Measurements from ENCODE around the gene ATP6V1C2. TPM values are rescaled to one million over a fixed set of nuclear protein-coding genes. Genes with fewer than 3 reads are reported as not detected.

Gene ATP6V1C2
- total and polyA plus RNA-seq, 9 of the 15 experiments (the other 6 are each of a cell fraction or from before 2014, with no cell fraction given) = 0.01 to 0.31 (median 0.10) TPM; not detected in 4

DNA sequence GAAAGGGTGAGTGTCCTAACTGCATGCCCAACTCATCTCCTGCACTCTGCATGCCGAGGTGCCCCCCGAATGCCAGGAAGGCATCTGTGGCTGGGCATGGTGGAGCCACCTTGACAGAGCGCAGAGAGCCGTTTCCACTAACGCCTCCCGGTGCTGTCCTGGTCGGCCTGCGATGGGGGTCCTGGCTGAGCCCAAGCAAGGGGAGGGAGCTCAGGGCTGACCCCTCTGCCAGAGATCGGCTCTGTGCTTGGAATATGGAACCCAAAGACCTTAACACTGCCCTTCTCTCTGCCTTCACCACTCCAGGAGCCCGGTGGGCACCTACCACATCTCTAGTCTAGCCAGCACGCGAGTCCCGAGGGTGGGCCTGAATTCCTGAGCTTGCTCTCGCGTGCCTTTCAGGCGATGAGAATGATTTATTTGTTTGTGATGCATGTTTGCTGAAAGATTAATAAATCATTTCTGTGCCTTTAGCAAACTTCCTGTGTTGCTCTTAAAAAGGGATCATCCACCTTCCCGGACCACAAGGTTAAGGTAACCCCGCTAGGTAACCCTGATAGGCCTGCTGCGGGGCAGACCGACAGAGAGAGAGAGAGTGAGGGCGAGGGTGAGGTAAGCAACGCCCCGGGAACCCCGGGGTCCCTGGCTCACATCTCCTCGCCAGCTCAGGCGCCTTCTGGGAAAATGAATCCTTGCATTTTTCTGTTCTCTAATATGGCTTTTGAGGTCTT, 55.8 kb downstream of the ATP6V1C2 start:
- in situ Hi-C loops (cut with MboI) (no loop called here), intact Hi-C loops (cut with micrococcal nuclease) (no loop called here)
- no peak overlapping the region for H3K4me2 ChIP-seq (ENCODE audit: insufficient read depth, low read length)
- peaks cover 0 to 35% of the 10 kb centered on the region in 2 experiments; a peak in 1 of 5 replicates for H3K4me1 ChIP-seq (replicated peaks in 1 of 2; ENCODE audit: control insufficient read depth in 2 of 2, insufficient read depth in 2 of 2, low read length in 2 of 2)
- WGBS (ENCODE audit: insufficient coverage, low coverage, missing lambda C conversion rate) = 83% methylated on average over 20 of the region's 26 CpGs
- DNase-seq (ENCODE audit: extremely low read depth in 1 of 4, low spot score in 3 of 4) (no peak), FAIRE-seq (no peak), ATAC-seq (no peak)
- H3K9ac ChIP-seq (ENCODE audit: insufficient read depth in 1 of 2, low read depth in 2 of 2, low read length in 2 of 2) = no peak overlapping the region
- POLR2A ChIA-PET = interaction anchor here (1.4 to 1.6 kb wide), 2 partner anchors 10 to 18 kb away, joined by 6 to 8 read pairs; no protein-coding TSS in a partner anchor
- H3K4me3 ChIP-seq = no peak overlapping the region
- peaks cover 28% of the 10 kb centered on the region for H4K20me1 ChIP-seq (replicated peaks; ENCODE audit: control insufficient read depth, insufficient read depth, low read length)
- no peak overlapping the region for H2AFZ ChIP-seq (ENCODE audit: low read depth, low read length)
- no peaks in the 10 kb centered on the region for H3K9me3 ChIP-seq (replicated peaks; ENCODE audit: control insufficient read depth, insufficient read depth, low read depth, low read length)
- no TSS peak for BruUV-seq (replicated peaks)
- H3K9me1 ChIP-seq (ENCODE audit: control insufficient read depth, insufficient read depth, low read length) = no peaks in the 10 kb centered on the region
- peaks cover 0 to 8% of the 10 kb centered on the region in 2 experiments; a peak in 2 of 5 replicates for H3K27me3 ChIP-seq (ENCODE audit: control insufficient read depth in 2 of 2, insufficient read depth in 2 of 2, low read length in 2 of 2)
- CTCF ChIA-PET (ENCODE audit: low intra/inter-chr PET ratio) = no interaction called here
- H3K79me2 ChIP-seq (ENCODE audit: control insufficient read depth, insufficient read depth, low read length) = no peaks in the 10 kb centered on the region
- TF ChIP-seq GATAD2B (IDR thresholded peaks at IDR 0.05; ENCODE audit: borderline replicate concordance) = no peak
- TF ChIP-seq BMI1 (IDR thresholded peaks at IDR 0.05; ENCODE audit: low read length) = no peak
- TF ChIP-seq WHSC1 (IDR thresholded peaks at IDR 0.05; ENCODE audit: low read length) = no peak
- TF ChIP-seq POLR2G (IDR thresholded peaks at IDR 0.05; ENCODE audit: low read depth, low read length) = peak; percentile 49; the same call in 1 of the 2 replicates
- TF ChIP-seq BRD4 (IDR thresholded peaks at IDR 0.05) = no peak
- TF ChIP-seq TAF9B (IDR thresholded peaks at IDR 0.05; ENCODE audit: partially characterized antibody) = no peak
- TF ChIP-seq ZNF696 (CRISPR knock-in tag; conservative IDR thresholded peaks at IDR 0.05) = no peak
- TF ChIP-seq, protein P1, sequence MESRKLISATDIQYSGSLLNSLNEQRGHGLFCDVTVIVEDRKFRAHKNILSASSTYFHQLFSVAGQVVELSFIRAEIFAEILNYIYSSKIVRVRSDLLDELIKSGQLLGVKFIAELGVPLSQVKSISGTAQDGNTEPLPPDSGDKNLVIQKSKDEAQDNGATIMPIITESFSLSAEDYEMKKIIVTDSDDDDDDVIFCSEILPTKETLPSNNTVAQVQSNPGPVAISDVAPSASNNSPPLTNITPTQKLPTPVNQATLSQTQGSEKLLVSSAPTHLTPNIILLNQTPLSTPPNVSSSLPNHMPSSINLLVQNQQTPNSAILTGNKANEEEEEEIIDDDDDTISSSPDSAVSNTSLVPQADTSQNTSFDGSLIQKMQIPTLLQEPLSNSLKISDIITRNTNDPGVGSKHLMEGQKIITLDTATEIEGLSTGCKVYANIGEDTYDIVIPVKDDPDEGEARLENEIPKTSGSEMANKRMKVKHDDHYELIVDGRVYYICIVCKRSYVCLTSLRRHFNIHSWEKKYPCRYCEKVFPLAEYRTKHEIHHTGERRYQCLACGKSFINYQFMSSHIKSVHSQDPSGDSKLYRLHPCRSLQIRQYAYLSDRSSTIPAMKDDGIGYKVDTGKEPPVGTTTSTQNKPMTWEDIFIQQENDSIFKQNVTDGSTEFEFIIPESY (CRISPR knock-in tag; IDR thresholded peaks at IDR 0.05) = 0 out of 2 replicates have a peak, but pooled peaks have one; percentile 18
- no peak overlapping the region for H3K27ac ChIP-seq (ENCODE audit: extremely low read depth, low read depth, low read length)
- H3K36me3 ChIP-seq (ENCODE audit: control insufficient read depth, insufficient read depth, low read length) = peaks cover 31% of the 10 kb centered on the region; the same call in 2 of the 3 replicates

Data from K562 (cell line).